ENCODE measurements around the gene ILKAP. TPM values are rescaled to one million over a fixed set of nuclear protein-coding genes. Genes with fewer than 3 reads are reported as not detected.

Gene ILKAP
- polyA plus RNA-seq, 1 donor: 60.8 TPM

- no peak for DNase-seq
Observed at GRCh38 chr2:238124488-238125126, 78.9 kb downstream of the ILKAP start.

- no peak for DNase-seq
Observed at GRCh38 chr2:238123991-238124470, 79.5 kb downstream of the ILKAP start.

- DNase-seq: no peak
Observed at GRCh38 chr2:238123218-238123971, 80.1 kb downstream of the ILKAP start.

GRCh38 chr2:238122287-238123217 lies 80.9 kb downstream of the ILKAP start:
- no peak for DNase-seq

GRCh38 chr2:238121511-238122286 lies 81.8 kb downstream of the ILKAP start:
- DNase-seq: no peak

- no peak for DNase-seq
Observed at GRCh38 chr2:238120463-238121298, 82.8 kb downstream of the ILKAP start.

Other genes starting within 250 kb of the ILKAP start
- 42.3 TPM for gene UBE2F, start 236.7 kb downstream of the ILKAP start, polyA plus RNA-seq (ENCODE audit: insufficient read length)
- 34.0 TPM for gene SCLY, start 142.7 kb downstream of the ILKAP start, polyA plus RNA-seq (ENCODE audit: insufficient read length)
- gene ESPNL, start 103.4 kb downstream of the ILKAP start, polyA plus RNA-seq (ENCODE audit: insufficient read length): 0.30 TPM
- 0.40 TPM for gene KLHL30, start 65.0 kb downstream of the ILKAP start, polyA plus RNA-seq (ENCODE audit: insufficient read length)
- gene ERFE, start 44.7 kb downstream of the ILKAP start, polyA plus RNA-seq (ENCODE audit: insufficient read length): 7.2 TPM
- gene HES6, start 36.3 kb upstream of the ILKAP start, polyA plus RNA-seq (ENCODE audit: insufficient read length): 3.7 TPM
- gene PER2, start 84.9 kb upstream of the ILKAP start, polyA plus RNA-seq (ENCODE audit: insufficient read length): 8.2 TPM
- 24.1 TPM for gene TRAF3IP1, start 116.8 kb upstream of the ILKAP start, polyA plus RNA-seq (ENCODE audit: insufficient read length)
- gene ASB1, start 223.2 kb upstream of the ILKAP start, polyA plus RNA-seq (ENCODE audit: insufficient read length): 33.5 TPM